Transverse colon (tissue), 4 donors: ENCODE measurements around the gene PPM1A. TPM values are rescaled to one million over a fixed set of nuclear protein-coding genes. Genes with fewer than 3 reads are reported as not detected.

Source experiments
- DNase-seq: peaks from one replicate; pipeline ENCODE4 v3.0.0-alpha.2; 2019
- H3K27ac ChIP-seq, 4 donors: fragments of 200-600 bp; sonication (generic); 2 replicates each; pipeline ENCODE4 v1.5.1; 2016 to 2018; ENCODE audit warnings: inconsistent platforms in 4 of 4
- H3K27me3 ChIP-seq: fragments of 200-600 bp; sonication (generic); 2 replicates; pipeline ENCODE4 v1.5.1; 2017; ENCODE audit warnings: inconsistent platforms
- H3K36me3 ChIP-seq, 4 donors: fragments of 200-600 bp; sonication (generic); 2 replicates each; pipeline ENCODE4 v1.5.1; 2017 to 2019; ENCODE audit warnings: inconsistent platforms in 4 of 4
- H3K4me1 ChIP-seq, 4 donors: fragments of 200-600 bp; sonication (generic); 2 replicates each; pipeline ENCODE4 v1.5.1; 2017 to 2020; ENCODE audit warnings: inconsistent platforms in 4 of 4
- H3K4me3 ChIP-seq, 4 donors: fragments of 200-600 bp; sonication (generic); 1 replicate in 1 of 4; 2 replicates in 3 of 4; pipeline versions ENCODE4 v1.5.1 to v1.6.1; 2017 to 2019; ENCODE audit warnings: inconsistent platforms in 4 of 4
- H3K9me3 ChIP-seq, 2 donors: fragments of 200-600 bp; sonication (generic); 2 replicates each; pipeline ENCODE4 v1.5.1; 2017 to 2019; ENCODE audit warnings: inconsistent platforms in 2 of 2
- CTCF ChIP-seq, 5 experiments: fragments of 200-600 bp in 3 of 5; fragments of 450-650 bp in 2 of 5; sonication (generic) in 3 of 5; IDR thresholded peaks; 1 replicate in 2 of 5; 2 replicates in 3 of 5; pipeline ENCODE4 v1.5.1; 2016 to 2017; ENCODE audit warnings: antibody characterized with exemption in 5 of 5, inconsistent platforms in 3 of 5, mild to moderate bottlenecking in 2 of 5, moderate library complexity in 1 of 5
- EP300 ChIP-seq: sonication (generic); formaldehyde crosslinking; IDR thresholded peaks from one replicate; pipeline ENCODE4 v1.6.1; 2017; ENCODE audit warnings: antibody characterized with exemption, low read depth
- POLR2A ChIP-seq: fragments of 450-650 bp; IDR thresholded peaks from one replicate; pipeline ENCODE4 v1.6.1; 2016; ENCODE audit warnings: antibody characterized with exemption, mild to moderate bottlenecking, moderate library complexity
- POLR2AphosphoS5 ChIP-seq, 3 donors: sonication (generic); formaldehyde crosslinking; IDR thresholded peaks; one replicate each; pipeline ENCODE4 v1.6.1; 2016; ENCODE audit warnings: antibody characterized with exemption in 3 of 3
- WGBS, 2 donors: methylation state at CpG; one replicate each; pipeline ENCODE4 v1.1.5; 2018; ENCODE audit warnings: low coverage in 1 of 2; 5-methylcytosine and 5-hydroxymethylcytosine counted together
- in situ Hi-C, 4 donors: fragments of 200-750 bp; cut with MboI; loops; one replicate each; pipeline versions ENCODE4 v1.15.0 to v1.15.1; 2017; ENCODE audit warnings: low sequenced_read_pairs in 3 of 4, low pct_ligation_motif_present in 1 of 4, low pct_unique_long_range_greater_than_20kb in 1 of 4
- intact Hi-C: fragments of 100-400 bp; cut with DNase I; formaldehyde crosslinking; loops from one replicate; pipeline ENCODE4 v1.15.1; 2023; ENCODE audit warnings: low total_unique reads
- total RNA-seq, 4 donors: library from RNA; depleted of rRNA; stranded (reverse); fragments of >200 nt; gene quantifications; one replicate each; pipeline ENCODE4 v1.1.0, GENCODE V29; 2016

Gene PPM1A
- 100 to 1,000 TPM in 2 of 4 donors, 10 to 100 TPM in 2; 64.0 to 146 (median 93.2) TPM for total RNA-seq

GRCh38 chr14:60248697-60249318 is at the start of gene PPM1A:
Gene PPM1A, plus strand, starts transcription at chr14:60249221. Its CDS starts 33,483 bp downstream, at chr14:60282704.
- in situ Hi-C loops = no loop called here

GRCh38 chr14:60199321-60199720 is 49.7 kb upstream of the PPM1A start:
- DNase-seq = no peak
- H3K9me3 ChIP-seq = no peaks in the 10 kb centered on the region
- in situ Hi-C loops = loop anchor here in 1 of 4 donors (25.0 kb wide), 1 partner anchor 363 kb away; no protein-coding TSS in a partner anchor
- intact Hi-C loops = no loop called here
- no peak for TF ChIP-seq POLR2AphosphoS5 (IDR thresholded peaks at IDR 0.05)
- no peak for TF ChIP-seq EP300
- no peak for TF ChIP-seq POLR2A
- no peak for TF ChIP-seq CTCF (IDR thresholded peaks at IDR 0.05)
- peaks cover 0 to 8% (median 4%) of the 10 kb centered on the region in 4 donors for H3K4me1 ChIP-seq
- no peaks in the 10 kb centered on the region for H3K36me3 ChIP-seq
- no peak overlapping the region for H3K4me3 ChIP-seq
- H3K27ac ChIP-seq = no peak overlapping the region
- no peaks in the 10 kb centered on the region for H3K27me3 ChIP-seq

More at GRCh38 chr14:60248697-60249318, at the start of gene PPM1A:
- Histone ChIP-seq H3K4me1 (peaks cover 19 to 44% (median 40%) of the 10 kb centered on the region in 4 donors), H3K27me3 (no peaks in the 10 kb centered on the region), H3K36me3 (no peaks in the 10 kb centered on the region), H3K9me3 (no peaks in the 10 kb centered on the region), H3K27ac (peak within 1 kb of the TSS; percentile 97 to 100 (median 98)), H3K4me3 (peak within 1 kb of the TSS; percentile 86 to 98 (median 94))
- peak; percentile 97 for TF ChIP-seq POLR2A
- TF ChIP-seq EP300 = peak; percentile 45
- TF ChIP-seq POLR2AphosphoS5 (IDR thresholded peaks at IDR 0.05) = peak; percentile 88 to 97 (median 96)
- no peak for TF ChIP-seq CTCF (IDR thresholded peaks at IDR 0.05)
- WGBS, 2 donors = 1% methylated on average over 26 of the region's 74 CpGs; no CpG with 5 or more reads in 1 of the 2 donors
- DNase-seq = peak; percentile 97
- intact Hi-C loops = loop anchor here (2.0 kb wide), 1 partner anchor 158 kb away; the partner anchor contains the start of gene PCNX4

- Histone ChIP-seq H3K4me1 (peaks cover 0 to 12% (median 4%) of the 10 kb centered on the region in 4 donors), H3K27me3 (no peaks in the 10 kb centered on the region), H3K36me3 (no peaks in the 10 kb centered on the region), H3K27ac (no peak overlapping the region), H3K9me3 (no peaks in the 10 kb centered on the region), H3K4me3 (no peak overlapping the region)
- TF ChIP-seq POLR2AphosphoS5 (IDR thresholded peaks at IDR 0.05) (no peak), CTCF (IDR thresholded peaks at IDR 0.05) (no peak), EP300 (no peak), POLR2A (no peak)
- WGBS, 2 donors = 26 to 35% methylated on average over 6 to 8 of the region's 8 CpGs
- intact Hi-C loops (no loop called here), in situ Hi-C loops (no loop called here)
- DNase-seq = peak; percentile 36
These were observed 44.7 kb upstream of the PPM1A start for GRCh38 chr14:60204104-60204842.
